ENCODE measurements around the gene LSM11.

- no peak for TF ChIP-seq CTCF (conservative IDR thresholded peaks at IDR 0.05; ENCODE audit: low read length)
- no peak for TF ChIP-seq EZH2phosphoT487 (IDR thresholded peaks at IDR 0.05; ENCODE audit: borderline replicate concordance)
Observed at GRCh38 chr5:157732130-157732514, 11.4 kb upstream of the LSM11 start.

All from Loucy (cell line).